Fibroblast of villous mesenchyme (primary cell): ENCODE data around the gene UNC13B. TPM values are rescaled to one million over a fixed set of nuclear protein-coding genes. Genes with fewer than 3 reads are reported as not detected.

Experiments
- DNase-seq: peaks from one replicate; pipeline ENCODE4 v3.0.0-alpha.2; 2010; ENCODE audit warnings: low read depth
- H3K4me3 ChIP-seq: 2 replicates; pipeline ENCODE4 v1.5.1; 2011; ENCODE audit warnings: low read depth, mild to moderate bottlenecking, low read length
- total RNA-seq: library from RNA; depleted of rRNA; stranded (reverse); fragments of >200 nt; gene quantifications from 2 replicates; pipeline ENCODE4 v1.2.3, GENCODE V29; 2012
- TF ChIP-seq, protein P1 (sequence below): IDR thresholded peaks from 2 replicates; pipeline ENCODE4 v1.5.1; 2012; ENCODE audit warnings: low read depth, mild to moderate bottlenecking, low read length; ENCODE audit not compliant: insufficient read depth

UNC13B gene
- total RNA-seq, 1 donor = 23.7 TPM

DNA sequence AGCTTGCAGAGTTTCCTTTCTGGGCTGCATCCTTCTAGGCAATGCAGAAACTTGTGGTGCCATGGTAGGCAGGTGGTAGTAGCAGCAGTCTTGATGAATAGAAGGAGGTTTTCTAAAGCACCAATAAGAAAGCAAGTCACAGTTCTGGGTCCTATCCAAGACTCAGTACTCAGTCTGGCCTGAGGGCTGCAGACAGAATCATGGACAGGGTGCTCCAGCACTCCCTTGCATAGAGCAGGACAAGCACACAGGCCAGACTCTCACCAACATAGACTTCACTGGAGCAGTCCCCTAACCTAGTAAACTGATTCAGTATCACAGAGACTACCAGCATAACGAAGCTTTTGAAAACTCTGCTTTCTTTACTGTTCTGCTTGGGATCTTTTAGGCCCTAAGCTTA lies 194.1 kb downstream of the UNC13B start:
- H3K4me3 ChIP-seq = no peak overlapping the region
- TF ChIP-seq, protein P1, sequence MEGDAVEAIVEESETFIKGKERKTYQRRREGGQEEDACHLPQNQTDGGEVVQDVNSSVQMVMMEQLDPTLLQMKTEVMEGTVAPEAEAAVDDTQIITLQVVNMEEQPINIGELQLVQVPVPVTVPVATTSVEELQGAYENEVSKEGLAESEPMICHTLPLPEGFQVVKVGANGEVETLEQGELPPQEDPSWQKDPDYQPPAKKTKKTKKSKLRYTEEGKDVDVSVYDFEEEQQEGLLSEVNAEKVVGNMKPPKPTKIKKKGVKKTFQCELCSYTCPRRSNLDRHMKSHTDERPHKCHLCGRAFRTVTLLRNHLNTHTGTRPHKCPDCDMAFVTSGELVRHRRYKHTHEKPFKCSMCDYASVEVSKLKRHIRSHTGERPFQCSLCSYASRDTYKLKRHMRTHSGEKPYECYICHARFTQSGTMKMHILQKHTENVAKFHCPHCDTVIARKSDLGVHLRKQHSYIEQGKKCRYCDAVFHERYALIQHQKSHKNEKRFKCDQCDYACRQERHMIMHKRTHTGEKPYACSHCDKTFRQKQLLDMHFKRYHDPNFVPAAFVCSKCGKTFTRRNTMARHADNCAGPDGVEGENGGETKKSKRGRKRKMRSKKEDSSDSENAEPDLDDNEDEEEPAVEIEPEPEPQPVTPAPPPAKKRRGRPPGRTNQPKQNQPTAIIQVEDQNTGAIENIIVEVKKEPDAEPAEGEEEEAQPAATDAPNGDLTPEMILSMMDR = no peak
- DNase-seq = no peak

DNA sequence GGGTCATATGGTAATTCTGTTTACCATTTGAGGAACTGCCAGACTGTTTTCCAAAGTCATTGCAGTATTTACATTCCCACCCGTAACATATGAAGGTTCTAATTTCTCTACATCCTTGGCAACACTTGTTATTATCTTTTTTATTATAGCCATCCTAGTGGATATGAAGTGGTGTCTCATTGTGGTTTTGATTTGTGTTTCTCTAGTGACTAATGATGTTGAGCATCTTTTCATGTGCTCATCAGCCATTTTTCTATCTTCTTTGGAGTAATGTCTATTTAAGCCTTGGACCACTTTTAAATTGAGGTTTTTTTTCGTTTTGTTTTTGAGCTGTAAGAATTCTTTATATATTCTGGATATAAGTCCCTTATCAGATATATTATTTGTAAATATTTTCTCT lies 195.3 kb downstream of the UNC13B start:
- no peak overlapping the region for H3K4me3 ChIP-seq
- no peak for DNase-seq
- TF ChIP-seq, protein P1 = no peak

DNA sequence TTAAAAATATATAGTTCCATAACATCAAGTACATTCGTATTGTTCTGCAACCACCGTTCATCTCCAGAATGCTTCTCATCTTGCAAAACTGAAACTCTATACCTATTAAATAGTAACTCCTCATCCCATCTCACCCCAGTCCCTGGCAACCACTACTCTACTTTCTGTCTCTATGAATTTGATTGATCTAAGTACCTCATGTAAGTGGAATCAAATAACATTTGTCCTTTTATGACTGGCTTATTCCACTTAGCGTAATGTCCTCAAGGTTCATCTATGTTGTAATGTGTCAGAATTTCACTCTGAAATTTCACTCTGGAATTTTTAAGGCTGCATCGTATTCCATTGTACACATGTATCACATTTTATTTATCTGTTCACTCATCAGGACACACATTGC lies 196.0 kb downstream of the UNC13B start:
- no peak overlapping the region for H3K4me3 ChIP-seq
- no peak for DNase-seq
- TF ChIP-seq, protein P1 = no peak

DNA sequence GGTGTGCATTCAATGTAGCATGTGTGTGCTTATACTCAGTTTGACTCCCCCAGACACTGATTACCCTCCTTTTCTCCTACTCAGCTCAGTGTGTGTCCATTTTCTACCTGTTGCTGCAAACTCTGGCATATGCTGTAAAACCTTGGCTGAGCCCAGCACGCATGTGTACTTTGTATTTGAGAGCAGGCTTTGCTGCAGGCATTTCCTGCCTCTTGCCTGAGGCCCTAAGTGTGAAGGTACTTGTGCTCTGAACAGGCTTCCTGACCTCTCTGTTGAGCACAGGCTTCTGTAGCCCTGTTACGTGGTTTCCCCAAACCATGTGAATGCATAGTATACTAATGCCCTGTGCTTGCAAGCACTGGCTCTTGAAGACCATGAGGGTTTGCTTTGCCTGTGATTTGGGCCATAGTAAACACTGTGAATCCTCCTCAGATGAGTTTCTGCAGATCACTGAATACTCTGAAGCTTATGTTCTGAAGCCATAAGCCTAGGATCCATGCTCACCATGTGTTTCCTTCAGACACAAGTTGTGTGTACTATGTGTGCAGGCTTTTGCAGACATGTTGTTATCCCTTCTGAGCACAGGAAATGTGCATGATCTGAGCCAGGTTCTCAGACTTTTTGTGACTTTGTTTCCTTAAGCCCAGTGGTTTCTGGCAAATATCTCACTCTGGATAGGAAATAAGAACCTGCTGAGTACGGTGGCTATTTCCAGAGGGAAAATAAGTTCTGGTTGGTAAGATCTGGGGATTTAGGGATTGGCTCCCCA lies 203.2 kb downstream of the UNC13B start:
- TF ChIP-seq, protein P1 = no peak
- no peak for DNase-seq
- no peak overlapping the region for H3K4me3 ChIP-seq

DNA sequence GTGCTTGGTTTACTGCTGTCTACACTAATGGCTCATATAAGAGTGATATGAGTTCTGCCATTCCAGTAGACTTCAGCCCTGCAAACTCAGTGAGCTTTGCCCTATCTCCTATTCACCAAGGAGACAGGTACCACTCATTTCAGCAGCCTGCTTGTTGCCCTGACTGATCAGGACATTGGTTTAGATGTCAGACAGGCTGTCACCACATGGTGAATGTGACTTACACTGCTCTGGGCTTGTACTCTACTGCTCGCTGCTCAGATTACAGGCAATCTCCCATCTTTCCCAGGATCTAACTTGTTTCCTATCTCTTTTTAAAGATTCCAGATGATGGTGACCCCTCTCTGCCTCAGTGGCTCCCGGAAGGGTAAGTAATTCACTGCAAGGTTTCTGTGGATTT lies 204.8 kb downstream of the UNC13B start:
- DNase-seq = no peak
- TF ChIP-seq, protein P1 = no peak
- H3K4me3 ChIP-seq = no peak overlapping the region

DNA sequence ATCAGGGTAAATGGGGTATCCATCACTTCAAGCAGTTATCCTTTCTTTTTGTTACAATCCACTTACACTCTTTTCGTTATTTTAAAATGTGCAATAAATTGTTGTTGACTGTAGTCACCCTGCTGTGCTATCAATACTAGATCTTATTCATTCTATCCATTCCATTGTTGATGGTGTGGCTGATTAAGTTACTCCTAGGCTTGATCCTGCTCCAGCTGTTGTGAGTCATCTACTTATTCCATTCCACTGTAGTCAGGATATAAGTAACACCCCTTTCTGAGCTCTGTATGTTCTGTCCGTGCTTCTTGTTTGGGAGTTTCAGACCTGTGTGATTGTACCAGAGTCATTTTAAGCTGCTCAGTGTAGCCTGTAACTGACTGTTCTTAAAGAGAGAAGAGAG lies 205.6 kb downstream of the UNC13B start:
- DNase-seq = peak; percentile 72
- TF ChIP-seq, protein P1 = no peak
- no peak overlapping the region for H3K4me3 ChIP-seq

DNA sequence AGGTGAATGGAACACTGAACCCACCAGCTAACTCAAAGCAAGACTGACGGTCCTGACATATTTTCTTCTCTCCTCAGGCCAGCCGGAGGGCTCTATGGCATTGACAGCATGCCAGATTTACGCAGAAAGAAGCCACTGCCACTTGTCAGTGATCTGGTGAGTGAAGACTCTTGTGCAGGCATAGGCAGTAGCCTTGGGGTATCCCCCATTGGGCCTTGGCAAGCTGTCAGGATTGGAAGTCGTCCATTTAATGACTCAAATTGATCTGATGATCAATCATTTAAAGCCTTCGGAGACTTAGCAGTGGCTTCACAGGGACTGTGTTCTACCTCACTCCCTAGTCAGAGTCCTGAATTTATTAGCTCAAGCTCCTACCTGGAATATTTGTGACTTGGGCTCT lies 208.4 kb downstream of the UNC13B start:
- TF ChIP-seq, protein P1 = no peak
- no peak for DNase-seq
- no peak overlapping the region for H3K4me3 ChIP-seq
